PC-9 (cell line): ENCODE measurements around the gene SLC6A6.

Source experiments
- CTCF ChIP-seq: fragments of 200-600 bp; sonication (generic); conservative IDR thresholded peaks from 2 replicates; pipeline ENCODE4 v1.6.1; 2017; ENCODE audit warnings: mixed run types, antibody characterized with exemption, mild to moderate bottlenecking, moderate library complexity
- EZH2 ChIP-seq: fragments of 200-600 bp; sonication (generic); IDR thresholded peaks from 2 replicates; pipeline ENCODE4 v1.8.0; 2017; ENCODE audit warnings: antibody characterized with exemption, low read depth

GRCh38 chr3:14519406-14519805 is 117.0 kb downstream of the SLC6A6 start:
- TF ChIP-seq CTCF = no peak
- no peak for TF ChIP-seq EZH2
